BLaER1 (cell line): ENCODE measurements around the gene RICTOR.

Experiments used
- H3K27ac ChIP-seq: shearing (Covaris generic); formaldehyde crosslinking; 2 replicates; pipeline ENCODE4 v1.8.1; 2022
- H3K27me3 ChIP-seq: shearing (Covaris generic); formaldehyde crosslinking; 2 replicates; pipeline ENCODE4 v1.8.1; 2022
- H3K36me3 ChIP-seq: shearing (Covaris generic); formaldehyde crosslinking; 2 replicates; pipeline ENCODE4 v1.8.1; 2022
- H3K4me1 ChIP-seq: shearing (Covaris generic); formaldehyde crosslinking; 2 replicates; pipeline ENCODE4 v1.8.1; 2022
- H3K4me2 ChIP-seq: shearing (Covaris generic); formaldehyde crosslinking; 2 replicates; pipeline ENCODE4 v1.8.1; 2022
- H3K4me3 ChIP-seq: shearing (Covaris generic); formaldehyde crosslinking; 2 replicates; pipeline ENCODE4 v1.8.1; 2022
- H3K9ac ChIP-seq: shearing (Covaris generic); formaldehyde crosslinking; 2 replicates; pipeline ENCODE4 v1.8.1; 2022
- H3K9me3 ChIP-seq: shearing (Covaris generic); formaldehyde crosslinking; 2 replicates; pipeline ENCODE4 v1.8.1; 2022
- H4K20me1 ChIP-seq: shearing (Covaris generic); formaldehyde crosslinking; 2 replicates; pipeline ENCODE4 v1.8.1; 2022
- Cebpa-rat ChIP-seq: shearing (Covaris generic); IDR thresholded peaks from 2 replicates; pipeline ENCODE4 v1.8.1; 2022

Gene RICTOR

GRCh38 chr5:39115644-39116343 lies 41.6 kb upstream of the RICTOR start:
- TF ChIP-seq Cebpa-rat, result no peak

GRCh38 chr5:39114155-39114554 lies 40.0 kb upstream of the RICTOR start:
- H3K4me2 ChIP-seq, result no peak overlapping the region
- H3K4me3 ChIP-seq, result no peak overlapping the region
- no peaks in the 10 kb centered on the region for H3K4me1 ChIP-seq
- no peaks in the 10 kb centered on the region for H3K9me3 ChIP-seq
- no peak overlapping the region for H3K27ac ChIP-seq
- H3K9ac ChIP-seq, result no peak overlapping the region
- TF ChIP-seq Cebpa-rat, result no peak
- H4K20me1 ChIP-seq, result no peaks in the 10 kb centered on the region
- no peaks in the 10 kb centered on the region for H3K27me3 ChIP-seq
- no peaks in the 10 kb centered on the region for H3K36me3 ChIP-seq

More at GRCh38 chr5:39115644-39116343, 41.6 kb upstream of the RICTOR start:
- Histone ChIP-seq H3K27ac (no peak overlapping the region), H3K4me1 (no peaks in the 10 kb centered on the region), H3K36me3 (no peaks in the 10 kb centered on the region), H3K4me3 (no peak overlapping the region), H3K9ac (no peak overlapping the region), H3K27me3 (no peaks in the 10 kb centered on the region), H3K4me2 (no peak overlapping the region), H4K20me1 (no peaks in the 10 kb centered on the region), H3K9me3 (no peaks in the 10 kb centered on the region)

- no peak overlapping the region for H3K4me2 ChIP-seq
Observed at GRCh38 chr5:39113354-39113953, 39.3 kb upstream of the RICTOR start.

GRCh38 chr5:39109606-39110005 lies 35.4 kb upstream of the RICTOR start:
- TF ChIP-seq Cebpa-rat, result no peak
- Histone ChIP-seq H3K27me3 (no peaks in the 10 kb centered on the region), H3K27ac (no peak overlapping the region), H3K4me3 (no peak overlapping the region), H3K9ac (no peak overlapping the region), H3K36me3 (no peaks in the 10 kb centered on the region), H3K9me3 (no peaks in the 10 kb centered on the region), H3K4me1 (no peaks in the 10 kb centered on the region), H3K4me2 (no peak overlapping the region), H4K20me1 (no peaks in the 10 kb centered on the region)

More at GRCh38 chr5:39113354-39113953, 39.3 kb upstream of the RICTOR start:
- H3K27me3 ChIP-seq, result no peaks in the 10 kb centered on the region
- no peak overlapping the region for H3K9ac ChIP-seq
- no peak overlapping the region for H3K27ac ChIP-seq
- TF ChIP-seq Cebpa-rat, result no peak
- no peaks in the 10 kb centered on the region for H3K9me3 ChIP-seq
- H3K36me3 ChIP-seq, result no peaks in the 10 kb centered on the region
- H3K4me3 ChIP-seq, result no peak overlapping the region
- H3K4me1 ChIP-seq, result no peaks in the 10 kb centered on the region
- H4K20me1 ChIP-seq, result no peaks in the 10 kb centered on the region

GRCh38 chr5:39108987-39109386 lies 34.8 kb upstream of the RICTOR start:
- Histone ChIP-seq H3K4me1 (no peaks in the 10 kb centered on the region), H3K27ac (no peak overlapping the region), H3K9me3 (no peaks in the 10 kb centered on the region), H3K4me3 (no peak overlapping the region), H3K9ac (no peak overlapping the region), H3K27me3 (no peaks in the 10 kb centered on the region), H3K4me2 (no peak overlapping the region), H4K20me1 (no peaks in the 10 kb centered on the region), H3K36me3 (no peaks in the 10 kb centered on the region)
- TF ChIP-seq Cebpa-rat, result no peak

GRCh38 chr5:39107350-39107749 lies 33.2 kb upstream of the RICTOR start:
- H3K36me3 ChIP-seq, result no peaks in the 10 kb centered on the region

GRCh38 chr5:39106322-39106721 lies 32.1 kb upstream of the RICTOR start:
- Histone ChIP-seq H3K4me2 (no peak overlapping the region), H3K27ac (no peak overlapping the region)

More at GRCh38 chr5:39107350-39107749, 33.2 kb upstream of the RICTOR start:
- TF ChIP-seq Cebpa-rat, result no peak
- no peak overlapping the region for H3K9ac ChIP-seq
- H3K27ac ChIP-seq, result no peak overlapping the region
- no peaks in the 10 kb centered on the region for H3K27me3 ChIP-seq
- H4K20me1 ChIP-seq, result no peaks in the 10 kb centered on the region
- no peaks in the 10 kb centered on the region for H3K9me3 ChIP-seq
- no peak overlapping the region for H3K4me2 ChIP-seq
- no peak overlapping the region for H3K4me3 ChIP-seq
- H3K4me1 ChIP-seq, result no peaks in the 10 kb centered on the region

GRCh38 chr5:39104221-39104620 lies 30.0 kb upstream of the RICTOR start:
- TF ChIP-seq Cebpa-rat, result no peak
- Histone ChIP-seq H3K4me3 (no peak overlapping the region), H3K9me3 (no peaks in the 10 kb centered on the region), H3K9ac (no peak overlapping the region), H4K20me1 (no peaks in the 10 kb centered on the region), H3K4me2 (no peak overlapping the region), H3K27me3 (no peaks in the 10 kb centered on the region), H3K27ac (no peak overlapping the region), H3K36me3 (no peaks in the 10 kb centered on the region), H3K4me1 (peaks cover 8% of the 10 kb centered on the region)

More at GRCh38 chr5:39106322-39106721, 32.1 kb upstream of the RICTOR start:
- Histone ChIP-seq H3K9ac (no peak overlapping the region), H3K36me3 (no peaks in the 10 kb centered on the region), H4K20me1 (no peaks in the 10 kb centered on the region), H3K4me3 (no peak overlapping the region), H3K4me1 (no peaks in the 10 kb centered on the region), H3K9me3 (no peaks in the 10 kb centered on the region), H3K27me3 (no peaks in the 10 kb centered on the region)
- TF ChIP-seq Cebpa-rat, result no peak

- no peaks in the 10 kb centered on the region for H3K9me3 ChIP-seq
- peaks cover 8% of the 10 kb centered on the region for H3K4me1 ChIP-seq
- H3K4me3 ChIP-seq, result no peak overlapping the region
- H4K20me1 ChIP-seq, result no peaks in the 10 kb centered on the region
- H3K27ac ChIP-seq, result no peak overlapping the region
- no peaks in the 10 kb centered on the region for H3K27me3 ChIP-seq
- peak; percentile 37; the same call in 1 of the 2 replicates for TF ChIP-seq Cebpa-rat
- H3K9ac ChIP-seq, result no peak overlapping the region
- H3K4me2 ChIP-seq, result no peak overlapping the region
- H3K36me3 ChIP-seq, result no peaks in the 10 kb centered on the region
Observed at GRCh38 chr5:39102684-39103155, 28.5 kb upstream of the RICTOR start.

GRCh38 chr5:39100851-39101396 lies 26.7 kb upstream of the RICTOR start:
- no peak overlapping the region for H3K27ac ChIP-seq
- no peaks in the 10 kb centered on the region for H3K9me3 ChIP-seq
- H4K20me1 ChIP-seq, result no peaks in the 10 kb centered on the region
- no peaks in the 10 kb centered on the region for H3K36me3 ChIP-seq
- H3K9ac ChIP-seq, result no peak overlapping the region
- no peaks in the 10 kb centered on the region for H3K27me3 ChIP-seq
- no peak overlapping the region for H3K4me3 ChIP-seq
- no peak for TF ChIP-seq Cebpa-rat
- peaks cover 8% of the 10 kb centered on the region for H3K4me1 ChIP-seq
- peak overlapping the region; percentile 29; the same call in 1 of the 2 replicates for H3K4me2 ChIP-seq
